ENCODE measurements around the gene SHANK2. TPM values are rescaled to one million over a fixed set of nuclear protein-coding genes. Genes with fewer than 3 reads are reported as not detected.

The SHANK2 gene
- total RNA-seq, 4 donors from 2014 or later: 5.9 to 14.0 (median 10.1) TPM

- Histone ChIP-seq H3K4me1 (peaks cover 14% of the 10 kb centered on the region), H3K27ac (no peak overlapping the region), H3K36me3 (no peaks in the 10 kb centered on the region), H3K9me3 (no peaks in the 10 kb centered on the region), H3K4me3 (no peak overlapping the region), H3K27me3 (peaks cover 4% of the 10 kb centered on the region)
- WGBS: 85% methylated on average over 12 of the region's 14 CpGs
- peak in 1 of 2 donors; percentile 41 for DNase-seq (ENCODE audit: low spot score in 2 of 2)
- TF ChIP-seq POLR2A (IDR thresholded peaks at IDR 0.05) (no peak), POLR2AphosphoS5 (IDR thresholded peaks at IDR 0.05) (no peak), EP300 (IDR thresholded peaks at IDR 0.05) (no peak)
- TF ChIP-seq, protein P1, sequence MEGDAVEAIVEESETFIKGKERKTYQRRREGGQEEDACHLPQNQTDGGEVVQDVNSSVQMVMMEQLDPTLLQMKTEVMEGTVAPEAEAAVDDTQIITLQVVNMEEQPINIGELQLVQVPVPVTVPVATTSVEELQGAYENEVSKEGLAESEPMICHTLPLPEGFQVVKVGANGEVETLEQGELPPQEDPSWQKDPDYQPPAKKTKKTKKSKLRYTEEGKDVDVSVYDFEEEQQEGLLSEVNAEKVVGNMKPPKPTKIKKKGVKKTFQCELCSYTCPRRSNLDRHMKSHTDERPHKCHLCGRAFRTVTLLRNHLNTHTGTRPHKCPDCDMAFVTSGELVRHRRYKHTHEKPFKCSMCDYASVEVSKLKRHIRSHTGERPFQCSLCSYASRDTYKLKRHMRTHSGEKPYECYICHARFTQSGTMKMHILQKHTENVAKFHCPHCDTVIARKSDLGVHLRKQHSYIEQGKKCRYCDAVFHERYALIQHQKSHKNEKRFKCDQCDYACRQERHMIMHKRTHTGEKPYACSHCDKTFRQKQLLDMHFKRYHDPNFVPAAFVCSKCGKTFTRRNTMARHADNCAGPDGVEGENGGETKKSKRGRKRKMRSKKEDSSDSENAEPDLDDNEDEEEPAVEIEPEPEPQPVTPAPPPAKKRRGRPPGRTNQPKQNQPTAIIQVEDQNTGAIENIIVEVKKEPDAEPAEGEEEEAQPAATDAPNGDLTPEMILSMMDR (IDR thresholded peaks at IDR 0.05): no peak
These were observed 27.7 kb upstream of the SHANK2 start for GRCh38 chr11:71279916-71280645.

- no peaks in the 10 kb centered on the region for H3K36me3 ChIP-seq
- H3K4me3 ChIP-seq: no peak overlapping the region
- H3K27ac ChIP-seq: no peak overlapping the region
- H3K9me3 ChIP-seq: no peaks in the 10 kb centered on the region
- H3K27me3 ChIP-seq: peaks cover 10% of the 10 kb centered on the region
- WGBS: 81% methylated on average over 3 of the region's 3 CpGs
- TF ChIP-seq POLR2A (IDR thresholded peaks at IDR 0.05) (no peak), POLR2AphosphoS5 (IDR thresholded peaks at IDR 0.05) (no peak), EP300 (IDR thresholded peaks at IDR 0.05) (no peak)
- TF ChIP-seq, protein P1 (IDR thresholded peaks at IDR 0.05): no peak
- DNase-seq (ENCODE audit: low spot score in 2 of 2): peak in 1 of 2 donors; percentile 35
- H3K4me1 ChIP-seq: no peaks in the 10 kb centered on the region
These were observed 19.8 kb upstream of the SHANK2 start for GRCh38 chr11:71272161-71272560.

DNA sequence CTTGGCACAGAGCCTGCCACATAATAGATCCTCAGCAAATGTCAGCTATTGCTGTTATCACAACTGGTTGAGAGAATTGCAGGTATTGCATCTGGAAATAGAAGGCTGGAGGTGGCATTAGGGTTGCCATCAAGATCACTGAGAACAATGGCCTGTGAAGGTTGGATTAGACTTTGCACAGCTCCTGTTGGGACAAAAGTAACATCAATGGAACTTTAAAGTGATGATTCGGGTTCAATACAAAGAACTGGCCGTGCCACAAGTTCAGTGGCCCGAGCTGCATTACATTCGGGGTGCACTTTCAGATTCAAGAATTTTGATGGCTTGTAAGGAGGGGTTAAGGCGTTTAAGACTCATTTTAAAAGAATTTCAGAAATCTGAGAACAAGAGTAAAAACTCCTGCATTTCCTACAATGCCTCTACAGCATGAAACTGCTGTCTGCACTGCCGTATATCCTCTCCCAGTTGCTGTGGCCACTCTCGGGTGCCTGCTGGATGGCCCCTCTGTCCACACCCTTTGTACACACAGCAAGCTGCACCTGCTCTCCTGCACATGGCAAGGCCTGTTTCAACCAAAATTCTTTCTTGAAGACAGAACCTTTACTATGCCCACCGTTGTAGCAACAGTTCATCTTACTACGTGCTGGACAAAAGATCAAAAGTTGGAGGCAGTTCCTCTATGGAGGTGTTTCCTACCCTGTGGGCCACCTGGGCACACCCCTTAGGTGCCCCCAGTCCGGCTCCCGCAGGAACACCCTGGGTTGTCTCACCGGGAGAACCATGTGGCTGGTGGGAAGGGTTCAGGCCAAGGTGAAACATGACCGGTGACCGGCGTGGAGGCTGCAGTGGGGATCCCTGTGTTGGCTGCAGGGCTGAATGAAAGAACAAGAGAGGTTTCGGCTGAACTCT lies 17.5 kb upstream of the SHANK2 start:
- no peaks in the 10 kb centered on the region for H3K9me3 ChIP-seq
- WGBS: 74% methylated on average over 16 of the region's 16 CpGs
- no peak overlapping the region for H3K4me3 ChIP-seq
- peaks cover 20% of the 10 kb centered on the region for H3K27me3 ChIP-seq
- TF ChIP-seq, protein P1 (IDR thresholded peaks at IDR 0.05): no peak
- TF ChIP-seq POLR2AphosphoS5 (IDR thresholded peaks at IDR 0.05) (no peak), EP300 (IDR thresholded peaks at IDR 0.05) (no peak), POLR2A (IDR thresholded peaks at IDR 0.05) (no peak)
- peaks cover 5% of the 10 kb centered on the region for H3K4me1 ChIP-seq
- DNase-seq (ENCODE audit: low spot score in 2 of 2): peak in 1 of 2 donors; percentile 62
- no peak overlapping the region for H3K27ac ChIP-seq
- no peaks in the 10 kb centered on the region for H3K36me3 ChIP-seq

- H3K27me3 ChIP-seq: peaks cover 26% of the 10 kb centered on the region
- no peaks in the 10 kb centered on the region for H3K36me3 ChIP-seq
- H3K27ac ChIP-seq: no peak overlapping the region
- H3K4me1 ChIP-seq: peaks cover 5% of the 10 kb centered on the region
- no peak for TF ChIP-seq EP300 (IDR thresholded peaks at IDR 0.05)
- TF ChIP-seq, protein P1 (IDR thresholded peaks at IDR 0.05): no peak
- TF ChIP-seq POLR2A (IDR thresholded peaks at IDR 0.05): no peak
- no peak for TF ChIP-seq POLR2AphosphoS5 (IDR thresholded peaks at IDR 0.05)
- 88% methylated on average over 11 of the region's 11 CpGs for WGBS
- H3K9me3 ChIP-seq: no peaks in the 10 kb centered on the region
- DNase-seq (ENCODE audit: low spot score in 2 of 2): peak in 1 of 2 donors; percentile 60
- no peak overlapping the region for H3K4me3 ChIP-seq
These were observed 16.4 kb upstream of the SHANK2 start for GRCh38 chr11:71268706-71269321.
